ENCODE measurements around the gene SLC5A11. TPM values are rescaled to one million over a fixed set of nuclear protein-coding genes. Genes with fewer than 3 reads are reported as not detected.

SLC5A11 gene
- polyA plus RNA-seq, 2 of the 4 experiments (the other 2 are of a cell fraction): 0.40 to 0.43 TPM

DNA sequence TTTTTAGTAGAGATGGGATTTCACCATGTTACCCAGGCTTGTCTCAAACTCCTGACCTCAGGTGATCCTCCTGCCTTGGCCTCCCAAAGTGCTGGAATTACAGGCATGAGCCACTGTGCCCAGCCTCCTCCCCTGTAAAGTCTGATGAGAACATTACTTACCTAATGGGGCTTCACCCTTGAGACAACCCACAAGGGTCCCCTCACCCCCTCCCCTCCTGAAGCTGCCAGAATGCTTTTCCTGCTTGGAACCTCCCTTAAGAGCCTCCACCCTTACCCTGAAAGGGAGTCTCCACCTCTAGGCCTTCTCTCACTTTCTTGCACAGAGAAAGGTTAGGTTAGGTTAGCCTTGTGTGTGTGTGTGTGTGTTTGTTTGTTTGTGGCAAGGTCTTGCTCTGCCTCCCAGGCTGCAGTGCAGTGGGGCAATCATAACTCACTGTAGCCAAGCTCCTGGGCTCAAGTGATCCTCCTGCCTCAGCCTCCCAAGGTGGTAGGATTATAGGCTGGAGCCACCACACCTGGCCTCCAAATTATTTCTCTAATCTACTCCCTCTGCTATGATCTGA, 8.9 kb downstream of the SLC5A11 start:
- peak in 1 of 2 experiments; percentile 61 for DNase-seq (ENCODE audit: low read depth in 1 of 2, low spot score in 1 of 2)
- ATAC-seq: 0 out of 6 replicates have a peak, but pooled peaks of 1 of the 2 experiments have one; percentile 4
- H3K4me2 ChIP-seq: peak overlapping the region; percentile 75
- H3K4me3 ChIP-seq: no peak overlapping the region
- peaks cover 77% of the 10 kb centered on the region for H3K4me1 ChIP-seq
- no peaks in the 10 kb centered on the region for H3K9me3 ChIP-seq
- H3K27ac ChIP-seq: peak overlapping the region; percentile 83 to 89
- ChIA-PET POLR2A (no interaction called here), CTCF (interaction anchor here (1.2 to 2.2 kb wide), 4 partner anchors 11 to 51 kb away, joined by 3 to 9 read pairs (median 4); no protein-coding TSS in a partner anchor)
- no peak for FAIRE-seq
- TF ChIP-seq PHF8 (IDR thresholded peaks at IDR 0.05; ENCODE audit: borderline replicate concordance, low read depth) (no peak), USF2 (IDR thresholded peaks at IDR 0.05) (no peak), JUN (IDR thresholded peaks at IDR 0.05) (no peak), TP53 (CRISPR knock-in tag; IDR thresholded peaks at IDR 0.05) (no peak), MAFK (IDR thresholded peaks at IDR 0.05; ENCODE audit: partially characterized antibody) (no peak), MAZ (IDR thresholded peaks at IDR 0.05; ENCODE audit: borderline replicate concordance, low read depth, low read length) (no peak), EHF (CRISPR knock-in tag; IDR thresholded peaks at IDR 0.05) (no peak), CBX8 (IDR thresholded peaks at IDR 0.05) (no peak), NR3C1 (IDR thresholded peaks at IDR 0.05) (no peak), ZFP36 (IDR thresholded peaks at IDR 0.05; ENCODE audit: borderline replicate concordance, partially characterized antibody) (no peak), REST (IDR thresholded peaks at IDR 0.05) (no peak), ZSCAN20 (CRISPR knock-in tag; IDR thresholded peaks at IDR 0.05) (no peak), HOXB13 (CRISPR knock-in tag; IDR thresholded peaks at IDR 0.05; ENCODE audit: low read depth) (no peak), EHMT2 (IDR thresholded peaks at IDR 0.05; ENCODE audit: low read depth) (no peak), PBX3 (IDR thresholded peaks at IDR 0.05) (no peak), HOXA7 (CRISPR knock-in tag; IDR thresholded peaks at IDR 0.05) (no peak), NFE2L2 (conservative IDR thresholded peaks at IDR 0.05; ENCODE audit: low read length) (no peak)
- TF ChIP-seq, protein P1, sequence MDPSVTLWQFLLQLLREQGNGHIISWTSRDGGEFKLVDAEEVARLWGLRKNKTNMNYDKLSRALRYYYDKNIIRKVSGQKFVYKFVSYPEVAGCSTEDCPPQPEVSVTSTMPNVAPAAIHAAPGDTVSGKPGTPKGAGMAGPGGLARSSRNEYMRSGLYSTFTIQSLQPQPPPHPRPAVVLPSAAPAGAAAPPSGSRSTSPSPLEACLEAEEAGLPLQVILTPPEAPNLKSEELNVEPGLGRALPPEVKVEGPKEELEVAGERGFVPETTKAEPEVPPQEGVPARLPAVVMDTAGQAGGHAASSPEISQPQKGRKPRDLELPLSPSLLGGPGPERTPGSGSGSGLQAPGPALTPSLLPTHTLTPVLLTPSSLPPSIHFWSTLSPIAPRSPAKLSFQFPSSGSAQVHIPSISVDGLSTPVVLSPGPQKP (IDR thresholded peaks at IDR 0.05; ENCODE audit: low read depth, low read length): no peak

- DNase-seq (ENCODE audit: low read depth in 1 of 2, low spot score in 1 of 2) (peak in 1 of 2 experiments; percentile 87), ATAC-seq (peak in 1 of 2 experiments; percentile 55; a peak in 4 of 6 replicates), FAIRE-seq (no peak)
- no peaks in the 10 kb centered on the region for H3K9me3 ChIP-seq
- ChIA-PET CTCF (interaction anchor here (0.6 to 2.2 kb wide), 4 partner anchors 10 to 338 kb away, joined by 3 to 9 read pairs (median 4); no protein-coding TSS in a partner anchor), POLR2A (no interaction called here)
- H3K4me3 ChIP-seq: no peak overlapping the region
- H3K4me1 ChIP-seq: peaks cover 69% of the 10 kb centered on the region
- peak overlapping the region; percentile 83 to 89; a peak in 5 of 6 replicates for H3K27ac ChIP-seq
- H3K4me2 ChIP-seq: peak overlapping the region; percentile 75
- 2% methylated on average over 5 of the region's 5 CpGs for WGBS (ENCODE audit: missing lambda C conversion rate)
- 0 out of 3 replicates have a peak, but pooled peaks have one; percentile 22 for TF ChIP-seq SMC3 (IDR thresholded peaks at IDR 0.05)
- no peak for TF ChIP-seq CHD2 (IDR thresholded peaks at IDR 0.05; ENCODE audit: low read length, partially characterized antibody)
- no peak for TF ChIP-seq CHD4 (IDR thresholded peaks at IDR 0.05; ENCODE audit: borderline replicate concordance)
- no peak for TF ChIP-seq ZC3H11A (IDR thresholded peaks at IDR 0.05)
- no peak for TF ChIP-seq HOXB13 (CRISPR knock-in tag; IDR thresholded peaks at IDR 0.05; ENCODE audit: low read depth)
- TF ChIP-seq, protein P2, sequence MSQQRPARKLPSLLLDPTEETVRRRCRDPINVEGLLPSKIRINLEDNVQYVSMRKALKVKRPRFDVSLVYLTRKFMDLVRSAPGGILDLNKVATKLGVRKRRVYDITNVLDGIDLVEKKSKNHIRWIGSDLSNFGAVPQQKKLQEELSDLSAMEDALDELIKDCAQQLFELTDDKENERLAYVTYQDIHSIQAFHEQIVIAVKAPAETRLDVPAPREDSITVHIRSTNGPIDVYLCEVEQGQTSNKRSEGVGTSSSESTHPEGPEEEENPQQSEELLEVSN (IDR thresholded peaks at IDR 0.05; ENCODE audit: borderline replicate concordance, low read depth): no peak
- TF ChIP-seq JUNB (IDR thresholded peaks at IDR 0.05): no peak; the same call in 1 of the 2 replicates
- no peak for TF ChIP-seq RARB (CRISPR knock-in tag; IDR thresholded peaks at IDR 0.05)
- TF ChIP-seq, protein P3, sequence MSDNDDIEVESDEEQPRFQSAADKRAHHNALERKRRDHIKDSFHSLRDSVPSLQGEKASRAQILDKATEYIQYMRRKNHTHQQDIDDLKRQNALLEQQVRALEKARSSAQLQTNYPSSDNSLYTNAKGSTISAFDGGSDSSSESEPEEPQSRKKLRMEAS (IDR thresholded peaks at IDR 0.05): peak; percentile 67; the same call in 1 of the 2 replicates
- no peak for TF ChIP-seq KDM5A (IDR thresholded peaks at IDR 0.05)
- TF ChIP-seq NFE2L2 (conservative IDR thresholded peaks at IDR 0.05; ENCODE audit: low read length): no peak
- TF ChIP-seq POLR2A (IDR thresholded peaks at IDR 0.05; ENCODE audit: low read length): no peak
- no peak for TF ChIP-seq SREBF2 (IDR thresholded peaks at IDR 0.05)
- no peak for TF ChIP-seq JUN (IDR thresholded peaks at IDR 0.05)
- peak in 1 of 2 experiments; percentile 81; a peak in 2 of 4 replicates for TF ChIP-seq CEBPB (IDR thresholded peaks at IDR 0.05)
- no peak for TF ChIP-seq KDM1A (IDR thresholded peaks at IDR 0.05; ENCODE audit: low read depth)
- no peak for TF ChIP-seq RCOR1 (IDR thresholded peaks at IDR 0.05; ENCODE audit: low read depth, low read length)
- TF ChIP-seq PHF8 (IDR thresholded peaks at IDR 0.05; ENCODE audit: borderline replicate concordance, low read depth): no peak
- no peak for TF ChIP-seq HOXB5 (CRISPR knock-in tag; IDR thresholded peaks at IDR 0.05)
These were observed 9.9 kb downstream of the SLC5A11 start for GRCh38 chr16:24855678-24856077.

Data from A549 (cell line).